Stimulated activated CD8-positive, alpha-beta memory T cell treated with anti-CD3 and anti-CD28 coated beads, Interleukin-7, amount 100 ng/mL, for 4 hours (primary cell): ENCODE measurements around the gene THOC3.
"Not testable (repeated sequence)": the region's sequence is repeated elsewhere in the genome, so short reads cannot be mapped to it uniquely, and the experiment has no call there.

Experiments used
- DNase-seq, 2 donors: peaks; one replicate each; pipeline ENCODE4 v3.0.0-alpha.2; 2020; ENCODE audit warnings: low read depth in 2 of 2

THOC3 gene

GRCh38 chr5:175940632-175941031, 27.5 kb downstream of the THOC3 start:
- not testable (repeated sequence) for DNase-seq

DNA sequence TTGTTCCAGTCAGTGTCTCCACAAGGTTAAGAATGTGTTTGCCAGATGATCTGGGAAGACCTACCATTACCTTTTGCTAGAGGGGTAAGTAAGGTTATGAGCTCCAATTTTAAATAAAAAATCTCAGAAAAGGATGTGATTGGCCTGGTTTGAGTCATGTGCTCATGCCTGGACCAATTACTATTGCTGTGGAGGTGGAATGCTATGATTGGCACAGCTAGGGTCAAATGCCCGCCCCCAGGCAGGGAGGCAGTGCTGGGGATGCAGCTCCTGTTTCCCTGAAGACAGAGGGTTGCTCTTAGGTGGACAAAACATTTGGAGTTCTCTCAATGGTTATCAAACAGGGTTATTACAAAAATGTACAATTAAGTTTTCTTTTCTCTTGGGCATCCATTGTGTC, 29.6 kb downstream of the THOC3 start:
- DNase-seq: not testable (repeated sequence)

DNA sequence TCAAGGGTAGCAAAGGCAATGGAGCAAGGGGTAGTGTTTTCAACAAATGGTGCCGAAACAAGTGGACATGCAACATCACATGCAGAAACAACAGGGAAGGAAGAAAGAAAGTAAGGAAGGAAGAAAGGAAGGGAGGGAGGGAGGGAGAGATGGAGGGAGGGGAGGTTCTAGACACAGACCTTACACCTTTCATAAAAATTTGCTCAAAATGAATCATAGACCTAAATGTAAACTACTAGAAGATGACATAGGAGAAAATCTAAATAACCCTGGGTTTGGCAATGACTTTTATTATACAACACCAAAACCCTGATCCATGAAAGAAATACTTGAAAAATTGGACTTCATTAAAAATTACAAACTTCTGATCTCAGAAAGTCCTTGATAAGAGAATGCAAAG, 39.4 kb downstream of the THOC3 start:
- not testable (repeated sequence) for DNase-seq

DNA sequence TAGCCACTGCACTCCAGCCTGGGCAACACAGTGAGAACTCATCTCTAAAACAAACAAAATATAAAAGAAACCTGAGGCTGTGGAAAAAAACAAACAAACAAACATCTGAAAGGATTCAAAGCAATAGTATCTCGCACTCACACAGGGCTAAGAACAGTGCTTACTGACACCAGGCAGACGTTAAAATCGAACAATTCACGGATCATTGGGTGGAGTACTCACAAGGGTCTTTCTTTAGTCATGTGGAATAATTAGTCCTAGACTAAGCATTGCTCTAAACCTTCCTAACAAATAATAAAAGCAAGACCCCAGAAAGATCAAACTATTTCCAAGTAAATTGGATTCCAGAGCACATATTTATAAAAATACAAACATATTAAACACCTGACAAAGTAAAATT, 43.0 kb downstream of the THOC3 start:
- not testable (repeated sequence) for DNase-seq

DNA sequence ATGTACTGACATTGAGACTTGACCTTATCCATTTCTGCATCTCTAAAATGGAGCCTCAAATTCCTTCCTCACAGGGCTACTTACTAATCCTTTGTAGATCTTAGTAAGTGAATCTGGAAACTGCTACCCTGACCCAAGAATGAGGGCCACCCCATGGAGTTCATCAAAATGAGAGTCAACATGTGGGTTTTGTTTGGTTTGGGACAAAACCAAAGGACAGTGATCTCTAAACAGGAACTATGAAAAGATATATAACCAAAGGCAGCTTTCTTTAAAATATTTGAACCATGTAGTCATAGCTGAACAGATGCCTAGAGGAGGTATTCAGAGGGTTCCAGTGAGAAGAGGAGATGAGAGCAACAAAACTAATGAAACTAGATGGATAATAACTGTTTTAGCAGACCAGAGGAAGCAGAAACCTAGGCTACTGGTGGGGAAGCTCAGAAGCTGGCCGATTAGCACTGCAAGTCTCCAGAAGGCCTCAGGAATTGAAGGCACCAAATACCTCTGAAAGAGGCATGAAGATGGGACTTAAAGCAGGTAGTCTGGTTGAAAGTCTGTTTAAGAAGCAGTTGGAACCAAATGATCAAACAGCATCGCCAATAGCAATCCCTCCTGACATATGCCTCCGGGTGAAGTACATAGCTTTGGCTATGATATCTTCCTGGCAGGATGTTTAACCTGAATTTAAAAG, 45.8 kb downstream of the THOC3 start:
- no peak for DNase-seq

- no peak for DNase-seq
Observed at GRCh38 chr5:175921061-175921730, 46.9 kb downstream of the THOC3 start.

DNA sequence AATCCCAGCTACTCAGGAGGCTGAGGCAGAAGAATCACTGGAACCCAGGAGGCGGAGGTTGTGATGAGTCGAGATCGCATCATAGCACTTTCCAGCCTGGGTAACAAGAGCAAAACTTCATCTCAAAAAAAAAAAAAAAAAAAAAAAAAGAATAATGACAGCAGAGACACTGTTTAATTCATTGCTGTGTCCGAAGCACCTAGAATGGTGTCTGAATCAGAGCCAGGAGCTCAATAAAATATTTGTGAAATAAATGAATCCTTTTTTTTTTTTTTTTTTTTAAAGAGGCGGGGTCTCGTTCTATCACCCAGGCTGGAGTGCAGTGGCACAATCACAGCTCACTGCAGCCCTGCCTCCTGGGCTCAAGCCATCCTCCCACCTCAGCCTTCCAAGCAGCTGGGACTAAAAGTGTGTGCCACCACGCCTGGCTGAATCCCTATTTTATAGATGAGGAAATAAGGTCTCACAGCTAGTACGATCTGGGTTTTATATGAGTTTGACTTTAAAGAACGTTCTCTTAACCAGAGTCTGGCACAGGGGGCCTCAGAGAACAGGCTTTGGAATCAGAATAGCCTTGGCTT, 47.8 kb downstream of the THOC3 start:
- no peak for DNase-seq

DNA sequence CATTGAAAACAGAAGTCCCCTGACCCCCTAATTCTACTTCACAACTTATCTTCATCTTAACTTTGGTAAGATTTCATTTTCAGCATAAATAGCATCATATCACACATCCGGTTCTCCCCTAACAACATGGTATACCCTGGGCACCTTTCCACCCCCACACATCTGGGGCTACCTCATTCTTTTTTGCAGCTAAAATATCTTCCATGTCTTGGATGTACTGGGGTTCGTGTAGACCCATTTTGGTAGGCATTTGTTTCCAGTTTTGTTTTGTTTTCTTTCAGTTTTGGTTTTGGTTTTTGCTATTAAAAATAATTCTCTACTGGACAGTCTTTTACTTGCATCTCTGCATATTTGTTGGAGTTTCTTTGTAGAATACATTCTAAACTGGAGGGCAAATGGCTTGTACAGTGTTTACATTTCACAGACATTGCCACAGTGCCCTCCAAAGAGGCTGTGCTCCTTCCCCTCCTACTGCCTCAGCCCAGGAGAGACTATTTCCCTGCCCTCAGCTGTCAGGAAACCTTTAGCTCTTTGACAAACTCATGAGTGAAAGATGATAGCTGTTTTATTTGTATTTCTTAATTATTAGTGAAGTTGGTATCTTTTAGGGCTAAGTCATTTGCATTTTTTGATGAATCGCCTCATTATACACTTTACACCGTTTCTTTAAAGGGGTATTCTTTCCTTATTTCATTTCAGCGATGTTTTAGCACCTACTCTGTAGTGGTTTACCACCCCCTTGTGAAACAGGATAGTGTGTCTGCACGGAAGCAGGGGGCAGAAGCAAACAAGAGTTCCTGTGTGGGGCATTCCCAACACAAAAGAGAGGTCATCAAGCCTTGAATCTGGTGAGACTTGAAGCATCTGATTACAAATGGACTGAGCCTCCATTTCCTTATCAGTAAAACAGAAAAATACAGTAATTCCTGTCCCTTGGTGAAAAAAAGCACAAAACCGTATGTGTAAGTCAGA, 52.8 kb downstream of the THOC3 start:
- DNase-seq: not testable (repeated sequence)

DNA sequence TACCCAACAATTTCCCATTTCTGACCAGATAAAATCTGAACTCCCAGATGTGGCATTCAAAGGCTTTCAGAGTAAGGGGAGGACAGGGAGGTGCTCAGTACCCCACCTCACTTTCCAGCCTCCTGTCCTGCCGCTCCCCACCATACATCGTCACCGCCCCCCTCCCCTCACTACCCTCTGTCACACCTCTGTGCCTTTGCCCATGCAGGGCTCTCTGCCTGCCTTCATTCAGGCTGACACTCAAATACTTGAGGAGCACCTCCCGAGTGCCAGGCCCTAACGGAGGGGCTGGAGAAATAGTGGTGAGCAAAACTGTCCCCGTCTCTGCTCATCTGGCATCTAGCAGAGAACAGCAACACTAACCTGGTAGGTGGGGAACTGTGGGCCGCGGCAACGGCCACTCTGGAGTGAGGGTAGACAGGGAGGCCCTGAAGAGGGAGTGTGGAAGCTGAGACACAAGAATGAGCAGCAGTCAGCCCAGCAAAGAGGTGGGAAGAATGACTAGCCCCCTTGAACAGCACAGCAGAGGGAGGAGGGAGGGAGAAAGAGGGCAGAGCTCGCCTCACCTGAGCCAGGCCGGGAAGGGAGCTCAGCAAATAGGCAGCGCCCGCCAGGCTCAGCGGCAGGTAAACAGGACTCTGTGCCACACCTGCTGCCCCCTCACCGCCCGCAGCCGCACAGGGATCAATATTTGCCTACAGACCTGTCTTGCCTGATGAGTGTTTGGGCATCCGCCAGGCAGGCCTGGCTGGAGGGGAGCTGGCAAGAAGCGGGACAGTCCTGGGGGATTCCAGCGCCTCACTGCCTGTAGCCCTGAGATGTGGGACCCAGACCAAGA, 54.1 kb downstream of the THOC3 start:
- not testable (repeated sequence) for DNase-seq

GRCh38 chr5:175910072-175910471, 58.0 kb downstream of the THOC3 start:
- DNase-seq: not testable (repeated sequence)
